ENCODE data around the gene RND3.
A peak's percentile ranks its signal among the peaks of the same experiment; 100 is the strongest.

RND3 gene

DNA sequence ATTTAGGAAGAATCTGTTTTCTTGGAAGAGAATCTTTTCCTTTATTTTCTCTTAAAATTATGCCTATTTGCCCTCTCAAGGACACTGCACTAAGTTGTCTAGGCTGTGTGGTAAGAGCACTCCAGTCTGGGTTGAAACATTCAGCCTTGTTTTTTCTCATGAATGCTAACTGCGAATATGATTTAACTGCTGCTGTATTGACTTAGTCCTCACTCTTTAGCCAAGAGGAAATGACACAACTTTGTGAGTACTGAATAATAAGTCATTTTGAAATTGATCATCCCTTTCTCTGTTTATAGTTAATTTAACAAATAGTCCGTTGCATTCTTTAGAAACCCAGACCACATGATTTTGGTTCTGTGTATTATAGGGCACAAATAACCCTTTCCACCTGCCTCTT, 4.5 kb upstream of the RND3 start:
- Histone ChIP-seq H3K9ac (ENCODE audit: low read depth, low read length) (no peak overlapping the region), H3K36me3 (ENCODE audit: control insufficient read depth, insufficient read depth, low read length) (no peaks in the 10 kb centered on the region), H3K9me3 (ENCODE audit: control insufficient read depth, insufficient read depth, low read length) (no peaks in the 10 kb centered on the region), H3K4me3 (ENCODE audit: low read depth, low read length) (no peak overlapping the region), H3K4me1 (ENCODE audit: control insufficient read depth, insufficient read depth, low read length) (no peaks in the 10 kb centered on the region), H3K27me3 (ENCODE audit: control insufficient read depth, insufficient read depth, low read length) (0 out of 2 replicates have a peak, but pooled peaks cover under 1% of the 10 kb centered on the region), H3K27ac (ENCODE audit: low read depth, low read length) (no peak overlapping the region)

DNA sequence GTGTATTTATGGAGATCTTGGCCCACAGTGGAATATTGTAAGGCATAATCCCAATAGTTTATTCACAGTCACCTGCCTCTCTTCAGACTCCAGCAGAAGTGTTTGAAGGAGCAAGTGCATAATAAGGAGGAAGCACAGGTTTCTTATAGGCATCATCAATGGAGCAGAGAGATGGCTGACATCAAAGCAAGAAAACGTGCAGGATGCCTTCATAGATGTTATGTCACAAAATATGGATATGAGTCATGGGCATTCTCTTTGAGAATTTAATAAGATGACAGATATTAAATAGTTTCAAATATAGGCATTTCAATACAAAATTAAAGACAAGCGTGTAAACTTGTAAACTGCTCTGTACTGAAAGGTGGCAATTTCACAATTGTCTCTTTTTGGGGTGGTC, 4.0 kb upstream of the RND3 start:
- no peaks in the 10 kb centered on the region for H3K9me3 ChIP-seq (ENCODE audit: control insufficient read depth, insufficient read depth, low read length)
- no peak overlapping the region for H3K4me3 ChIP-seq (ENCODE audit: low read depth, low read length)
- H3K4me1 ChIP-seq (ENCODE audit: control insufficient read depth, insufficient read depth, low read length), result no peaks in the 10 kb centered on the region
- H3K27me3 ChIP-seq (ENCODE audit: control insufficient read depth, insufficient read depth, low read length), result peaks cover 5% of the 10 kb centered on the region
- H3K27ac ChIP-seq (ENCODE audit: low read depth, low read length), result no peak overlapping the region
- no peak overlapping the region for H3K9ac ChIP-seq (ENCODE audit: low read depth, low read length)
- no peaks in the 10 kb centered on the region for H3K36me3 ChIP-seq (ENCODE audit: control insufficient read depth, insufficient read depth, low read length)

DNA sequence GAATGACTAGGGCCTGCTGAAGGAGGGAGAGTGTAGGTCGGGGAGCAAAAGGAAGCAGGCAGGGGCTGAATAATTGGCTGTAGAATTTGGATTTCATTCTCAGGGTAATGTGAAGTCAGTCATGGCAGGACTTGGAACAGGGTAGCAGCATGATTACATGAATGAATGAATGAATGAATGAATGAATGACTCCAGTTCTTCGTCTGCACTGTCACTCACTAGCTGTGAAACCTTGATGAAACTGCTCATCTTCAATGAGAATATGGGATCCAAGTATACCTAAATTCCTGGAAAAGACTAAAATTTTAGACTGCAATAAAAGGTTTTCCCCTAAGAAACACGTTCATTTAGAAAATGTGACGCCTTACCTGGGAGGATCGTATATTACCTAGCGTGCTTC, 3.0 kb upstream of the RND3 start:
- Histone ChIP-seq H3K27ac (ENCODE audit: low read depth, low read length) (no peak overlapping the region), H3K27me3 (ENCODE audit: control insufficient read depth, insufficient read depth, low read length) (peaks cover 8% of the 10 kb centered on the region), H3K4me1 (ENCODE audit: control insufficient read depth, insufficient read depth, low read length) (no peaks in the 10 kb centered on the region), H3K4me3 (ENCODE audit: low read depth, low read length) (no peak overlapping the region), H3K9me3 (ENCODE audit: control insufficient read depth, insufficient read depth, low read length) (no peaks in the 10 kb centered on the region), H3K36me3 (ENCODE audit: control insufficient read depth, insufficient read depth, low read length) (no peaks in the 10 kb centered on the region), H3K9ac (ENCODE audit: low read depth, low read length) (no peak overlapping the region)

GRCh38 chr2:150486539-150487484, 655 bp downstream of the RND3 start:
- Histone ChIP-seq H3K27ac (ENCODE audit: low read depth, low read length) (no peak overlapping the region), H3K9ac (ENCODE audit: low read depth, low read length) (peak overlapping the region; percentile 79)

GRCh38 chr2:150485871-150486538, 1.5 kb downstream of the RND3 start:
- peaks cover 33% of the 10 kb centered on the region for H3K4me1 ChIP-seq (ENCODE audit: control insufficient read depth, insufficient read depth, low read length)
- H3K9ac ChIP-seq (ENCODE audit: low read depth, low read length), result peak overlapping the region; percentile 79
- peak overlapping the region; percentile 94 for H3K4me3 ChIP-seq (ENCODE audit: low read depth, low read length)
- 0 out of 2 replicates have a peak, but pooled peaks cover 6% of the 10 kb centered on the region for H3K36me3 ChIP-seq (ENCODE audit: control insufficient read depth, insufficient read depth, low read length)
- H3K27ac ChIP-seq (ENCODE audit: low read depth, low read length), result peak overlapping the region; percentile 64
- H3K27me3 ChIP-seq (ENCODE audit: control insufficient read depth, insufficient read depth, low read length), result peaks cover 15% of the 10 kb centered on the region
- H3K9me3 ChIP-seq (ENCODE audit: control insufficient read depth, insufficient read depth, low read length), result no peaks in the 10 kb centered on the region

More at GRCh38 chr2:150486539-150487484, 655 bp downstream of the RND3 start:
- no peaks in the 10 kb centered on the region for H3K9me3 ChIP-seq (ENCODE audit: control insufficient read depth, insufficient read depth, low read length)
- peaks cover 15% of the 10 kb centered on the region for H3K27me3 ChIP-seq (ENCODE audit: control insufficient read depth, insufficient read depth, low read length)
- H3K4me1 ChIP-seq (ENCODE audit: control insufficient read depth, insufficient read depth, low read length), result peaks cover 28% of the 10 kb centered on the region
- H3K36me3 ChIP-seq (ENCODE audit: control insufficient read depth, insufficient read depth, low read length), result 0 out of 2 replicates have a peak, but pooled peaks cover 6% of the 10 kb centered on the region
- H3K4me3 ChIP-seq (ENCODE audit: low read depth, low read length), result peak overlapping the region; percentile 94

DNA sequence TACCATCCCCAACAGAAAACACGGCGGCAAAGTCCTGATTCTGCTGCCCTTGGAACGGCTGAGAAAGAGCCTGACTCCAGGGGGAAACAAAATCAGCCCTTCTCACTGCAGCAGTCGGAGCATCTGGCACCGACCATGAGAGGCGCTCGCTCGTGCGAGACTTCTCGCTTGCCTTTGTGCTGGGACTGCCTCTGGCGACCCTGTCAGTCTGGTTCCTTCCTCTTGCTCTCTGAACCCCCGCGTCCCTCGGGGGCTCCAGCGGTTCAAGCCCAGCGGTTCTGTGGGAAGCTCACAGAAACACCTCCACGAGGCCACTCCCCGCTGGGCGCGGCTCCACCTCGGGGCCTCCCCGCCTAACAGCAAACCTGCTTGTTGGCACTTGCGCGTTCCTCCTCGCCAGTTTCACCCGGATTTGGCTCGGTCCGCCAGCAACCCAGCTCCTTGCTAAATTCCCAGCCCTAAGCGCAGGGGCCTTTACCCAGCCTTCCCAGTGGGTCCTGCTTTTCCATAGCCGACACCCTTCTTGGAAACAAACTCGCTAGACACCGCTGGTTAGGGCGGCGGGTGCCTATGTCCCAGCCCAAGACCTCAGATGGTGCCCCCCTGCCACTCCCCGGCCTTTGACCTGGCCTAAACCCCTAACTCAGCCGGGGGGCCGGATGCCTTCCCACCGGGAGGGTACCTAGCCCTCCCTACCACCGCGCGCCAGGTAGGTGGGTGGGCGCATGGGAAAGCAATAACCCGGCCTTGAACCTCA, 2.2 kb downstream of the RND3 start:
- no peaks in the 10 kb centered on the region for H3K9me3 ChIP-seq (ENCODE audit: control insufficient read depth, insufficient read depth, low read length)
- peak overlapping the region; percentile 94 for H3K4me3 ChIP-seq (ENCODE audit: low read depth, low read length)
- H3K36me3 ChIP-seq (ENCODE audit: control insufficient read depth, insufficient read depth, low read length), result peaks cover 8% of the 10 kb centered on the region; the same call in 1 of the 2 replicates
- peaks cover 15% of the 10 kb centered on the region for H3K27me3 ChIP-seq (ENCODE audit: control insufficient read depth, insufficient read depth, low read length)
- peaks cover 34% of the 10 kb centered on the region for H3K4me1 ChIP-seq (ENCODE audit: control insufficient read depth, insufficient read depth, low read length)
- peak overlapping the region; percentile 79 for H3K9ac ChIP-seq (ENCODE audit: low read depth, low read length)
- peak overlapping the region; percentile 64 for H3K27ac ChIP-seq (ENCODE audit: low read depth, low read length)

- peaks cover 12% of the 10 kb centered on the region; the same call in 1 of the 2 replicates for H3K36me3 ChIP-seq (ENCODE audit: control insufficient read depth, insufficient read depth, low read length)
- peaks cover 42% of the 10 kb centered on the region for H3K4me1 ChIP-seq (ENCODE audit: control insufficient read depth, insufficient read depth, low read length)
- no peaks in the 10 kb centered on the region for H3K9me3 ChIP-seq (ENCODE audit: control insufficient read depth, insufficient read depth, low read length)
- H3K27ac ChIP-seq (ENCODE audit: low read depth, low read length), result peak overlapping the region; percentile 64
- H3K9ac ChIP-seq (ENCODE audit: low read depth, low read length), result no peak overlapping the region
- peak overlapping the region; percentile 94 for H3K4me3 ChIP-seq (ENCODE audit: low read depth, low read length)
- peaks cover 15% of the 10 kb centered on the region for H3K27me3 ChIP-seq (ENCODE audit: control insufficient read depth, insufficient read depth, low read length)
Observed at GRCh38 chr2:150484461-150485021, 2.9 kb downstream of the RND3 start.

DNA sequence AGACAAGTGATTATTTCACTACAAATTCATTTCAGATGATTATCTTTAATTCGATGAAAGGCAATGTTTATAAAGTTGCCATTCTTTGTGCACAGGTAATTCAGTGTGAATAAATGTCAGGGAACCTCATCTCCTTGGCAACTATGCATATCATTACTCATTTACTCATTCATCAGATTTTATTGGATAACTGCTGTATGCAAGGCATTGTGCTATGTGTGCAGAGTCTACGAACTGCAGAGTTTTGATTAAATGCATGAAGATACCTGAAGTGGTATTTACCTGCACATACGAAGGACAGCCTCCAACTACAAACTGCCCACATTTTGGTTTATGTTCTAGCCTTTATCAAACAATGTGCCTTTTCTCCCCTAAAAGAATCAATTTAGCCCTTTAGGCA, 3.5 kb downstream of the RND3 start:
- H3K9me3 ChIP-seq (ENCODE audit: control insufficient read depth, insufficient read depth, low read length), result no peaks in the 10 kb centered on the region
- H3K4me3 ChIP-seq (ENCODE audit: low read depth, low read length), result peak overlapping the region; percentile 20; the same call in 1 of the 2 replicates
- peaks cover 46% of the 10 kb centered on the region for H3K4me1 ChIP-seq (ENCODE audit: control insufficient read depth, insufficient read depth, low read length)
- no peak overlapping the region for H3K27ac ChIP-seq (ENCODE audit: low read depth, low read length)
- H3K9ac ChIP-seq (ENCODE audit: low read depth, low read length), result no peak overlapping the region
- H3K36me3 ChIP-seq (ENCODE audit: control insufficient read depth, insufficient read depth, low read length), result peaks cover 12% of the 10 kb centered on the region; the same call in 1 of the 2 replicates
- H3K27me3 ChIP-seq (ENCODE audit: control insufficient read depth, insufficient read depth, low read length), result peaks cover 15% of the 10 kb centered on the region

- no peaks in the 10 kb centered on the region for H3K9me3 ChIP-seq (ENCODE audit: control insufficient read depth, insufficient read depth, low read length)
- H3K27me3 ChIP-seq (ENCODE audit: control insufficient read depth, insufficient read depth, low read length), result peaks cover 15% of the 10 kb centered on the region
- peaks cover 12% of the 10 kb centered on the region; the same call in 1 of the 2 replicates for H3K36me3 ChIP-seq (ENCODE audit: control insufficient read depth, insufficient read depth, low read length)
- H3K4me1 ChIP-seq (ENCODE audit: control insufficient read depth, insufficient read depth, low read length), result peaks cover 51% of the 10 kb centered on the region
- H3K9ac ChIP-seq (ENCODE audit: low read depth, low read length), result no peak overlapping the region
- no peak overlapping the region; the same call in 1 of the 2 replicates for H3K4me3 ChIP-seq (ENCODE audit: low read depth, low read length)
- no peak overlapping the region for H3K27ac ChIP-seq (ENCODE audit: low read depth, low read length)
Observed at GRCh38 chr2:150483532-150483931, 3.9 kb downstream of the RND3 start.

DNA sequence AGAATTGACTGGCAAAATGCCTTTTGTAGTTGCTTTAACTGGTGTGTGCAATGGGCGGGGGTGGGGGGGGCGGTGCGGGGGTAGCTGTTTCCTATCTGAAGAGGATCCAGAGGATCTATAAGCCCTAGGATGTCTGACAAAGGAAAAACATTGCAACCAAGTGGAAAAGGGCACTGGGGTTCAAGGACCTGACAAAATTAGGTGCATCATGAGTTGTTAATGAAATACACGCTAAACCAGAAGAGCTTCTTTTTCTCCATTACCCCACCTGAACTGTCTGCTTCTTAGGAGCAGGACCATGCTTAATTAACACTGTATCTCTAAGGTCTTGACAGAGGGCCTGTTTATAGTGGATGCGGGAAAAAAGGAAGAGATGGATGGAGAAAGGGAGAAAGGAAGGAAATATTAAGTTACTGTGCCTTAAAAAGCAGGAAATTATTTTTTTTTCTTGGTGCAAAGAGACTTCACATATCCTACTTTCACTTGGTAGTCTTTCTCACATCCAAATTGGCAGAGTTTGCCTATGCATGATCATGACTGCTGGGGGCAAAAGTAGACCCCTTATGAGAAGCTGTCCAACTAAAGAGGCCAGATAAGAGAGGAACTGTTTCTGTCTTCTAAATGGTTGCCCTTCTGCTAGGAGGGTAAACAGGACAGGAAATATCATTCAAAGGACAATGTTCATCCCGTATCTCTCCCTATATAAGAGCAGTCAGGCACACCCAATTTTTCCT, 4.6 kb downstream of the RND3 start:
- no peak overlapping the region for H3K9ac ChIP-seq (ENCODE audit: low read depth, low read length)
- H3K4me1 ChIP-seq (ENCODE audit: control insufficient read depth, insufficient read depth, low read length), result peaks cover 58% of the 10 kb centered on the region
- no peaks in the 10 kb centered on the region for H3K9me3 ChIP-seq (ENCODE audit: control insufficient read depth, insufficient read depth, low read length)
- H3K36me3 ChIP-seq (ENCODE audit: control insufficient read depth, insufficient read depth, low read length), result peaks cover 12% of the 10 kb centered on the region; the same call in 1 of the 2 replicates
- no peak overlapping the region for H3K27ac ChIP-seq (ENCODE audit: low read depth, low read length)
- no peak overlapping the region for H3K4me3 ChIP-seq (ENCODE audit: low read depth, low read length)
- peaks cover 15% of the 10 kb centered on the region for H3K27me3 ChIP-seq (ENCODE audit: control insufficient read depth, insufficient read depth, low read length)
